GM18951 (cell line): Measurements from ENCODE around the gene DDI2.
A peak's percentile ranks its signal among the peaks of the same experiment; 100 is the strongest.
"Not testable (repeated sequence)": the region's sequence is repeated elsewhere in the genome, so short reads cannot be mapped to it uniquely, and the experiment has no call there.

Experiments used
- POLR2A ChIP-seq: IDR thresholded peaks from 4 replicates; pipeline ENCODE4 v1.6.1; 2011; ENCODE audit warnings: mild to moderate bottlenecking; ENCODE audit not compliant: insufficient read length, insufficient read depth; ENCODE audit errors: extremely low read depth
- in situ Hi-C: fragments of 300-500 bp; cut with MboI; formaldehyde crosslinking; loops from one replicate; pipeline ENCODE4 v1.12.0; 2022; ENCODE audit warnings: low sequenced_read_pairs, mixed read lengths, inconsistent platforms; ENCODE audit not compliant: unreplicated experiment

Gene DDI2

DNA sequence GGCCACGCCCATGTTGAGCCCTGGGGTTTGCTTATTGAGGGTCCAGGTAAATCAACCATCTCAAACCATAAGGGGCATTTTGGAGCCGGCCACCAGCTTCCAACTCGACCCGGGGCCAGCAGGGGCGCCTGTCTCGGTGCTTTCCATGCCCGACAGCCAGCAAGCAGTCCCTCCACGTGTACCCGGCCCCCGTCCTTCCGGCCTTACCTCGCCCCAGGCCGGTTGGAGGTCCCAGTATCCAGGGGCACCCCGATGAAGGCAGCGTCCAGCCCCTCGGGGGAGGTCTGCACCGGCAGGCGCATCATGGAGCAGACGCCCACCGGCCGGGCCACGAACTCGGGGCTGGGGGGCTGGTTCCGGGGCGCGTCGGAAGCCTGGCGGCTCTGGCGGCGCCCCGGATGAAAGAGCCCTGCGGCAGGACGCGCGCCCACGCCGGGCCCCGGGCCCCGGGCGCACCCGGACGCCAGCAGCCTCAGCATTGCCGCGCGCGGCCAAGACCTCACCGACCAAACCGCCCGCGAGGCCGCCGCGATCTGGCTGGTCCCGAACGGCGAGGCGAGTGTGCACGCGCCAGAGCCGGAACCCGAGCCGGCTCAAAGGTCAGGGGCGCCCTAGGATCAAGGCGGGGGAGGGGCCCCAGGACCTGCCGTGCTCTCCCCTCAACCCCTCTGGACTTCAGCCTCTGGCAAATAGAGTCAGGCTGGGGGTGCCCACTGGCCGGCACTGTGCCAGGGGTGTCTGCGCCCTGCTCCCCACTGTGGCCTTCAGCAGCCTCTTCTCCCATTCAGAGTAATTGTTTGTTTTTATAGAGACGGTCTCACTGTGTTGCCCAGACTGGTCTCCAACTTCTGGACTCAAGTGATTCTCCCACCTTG lies 32.5 kb upstream of the DDI2 start, which contains the start of gene AGMAT:
Gene AGMAT, minus strand, starts transcription at position 563 of the 875 bp plus-strand sequence. Its CDS starts 84 bp downstream, at position 479.
- peak; percentile 36 for TF ChIP-seq POLR2A
- in situ Hi-C loops = no loop called here

- no peak for TF ChIP-seq POLR2A
Measured at GRCh38 chr1:15592285-15592684, 25.0 kb upstream of the DDI2 start.

DNA sequence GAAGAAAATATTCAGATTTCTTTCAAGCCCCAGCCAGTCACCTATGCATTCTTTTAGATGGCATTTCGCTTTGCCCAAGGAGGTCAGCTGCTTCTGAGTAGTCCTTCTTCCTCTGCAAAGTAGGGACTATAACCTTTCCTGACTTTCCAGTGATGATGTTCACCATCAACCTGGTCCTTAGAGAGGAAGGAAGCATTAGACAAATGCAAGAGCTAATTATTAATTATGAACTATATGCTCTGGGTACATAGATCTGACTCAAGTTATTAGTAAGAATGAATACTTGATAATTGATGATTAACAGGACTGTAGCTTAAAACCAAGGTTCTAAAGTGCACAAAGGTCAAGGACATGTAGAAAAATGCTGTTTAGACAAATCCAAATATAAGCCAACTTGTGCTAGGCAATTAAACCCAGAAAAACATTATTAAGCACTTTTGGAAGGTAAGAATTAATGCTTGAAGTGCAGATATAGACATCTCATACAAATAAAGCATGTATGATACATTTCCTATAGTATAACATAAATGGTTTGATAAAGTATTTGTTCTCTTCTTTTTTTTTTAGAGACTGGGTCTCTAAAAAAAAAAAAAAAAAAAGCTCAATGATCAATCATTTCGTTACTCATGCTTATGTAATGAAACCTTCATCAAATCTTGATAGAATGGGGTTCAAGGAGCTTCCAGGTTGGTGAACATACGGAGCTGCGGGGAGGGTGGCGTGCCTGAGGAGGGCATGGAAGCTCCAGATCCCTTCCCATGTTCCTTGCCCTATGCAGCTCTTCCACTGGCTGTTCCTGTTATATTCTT lies 21.2 kb upstream of the DDI2 start:
- TF ChIP-seq POLR2A = no peak
- in situ Hi-C loops = no loop called here

More at GRCh38 chr1:15592285-15592684, 25.0 kb upstream of the DDI2 start:
- in situ Hi-C loops = no loop called here

- in situ Hi-C loops = no loop called here
- TF ChIP-seq POLR2A = no peak
Measured at GRCh38 chr1:15598436-15598835, 18.8 kb upstream of the DDI2 start.

DNA sequence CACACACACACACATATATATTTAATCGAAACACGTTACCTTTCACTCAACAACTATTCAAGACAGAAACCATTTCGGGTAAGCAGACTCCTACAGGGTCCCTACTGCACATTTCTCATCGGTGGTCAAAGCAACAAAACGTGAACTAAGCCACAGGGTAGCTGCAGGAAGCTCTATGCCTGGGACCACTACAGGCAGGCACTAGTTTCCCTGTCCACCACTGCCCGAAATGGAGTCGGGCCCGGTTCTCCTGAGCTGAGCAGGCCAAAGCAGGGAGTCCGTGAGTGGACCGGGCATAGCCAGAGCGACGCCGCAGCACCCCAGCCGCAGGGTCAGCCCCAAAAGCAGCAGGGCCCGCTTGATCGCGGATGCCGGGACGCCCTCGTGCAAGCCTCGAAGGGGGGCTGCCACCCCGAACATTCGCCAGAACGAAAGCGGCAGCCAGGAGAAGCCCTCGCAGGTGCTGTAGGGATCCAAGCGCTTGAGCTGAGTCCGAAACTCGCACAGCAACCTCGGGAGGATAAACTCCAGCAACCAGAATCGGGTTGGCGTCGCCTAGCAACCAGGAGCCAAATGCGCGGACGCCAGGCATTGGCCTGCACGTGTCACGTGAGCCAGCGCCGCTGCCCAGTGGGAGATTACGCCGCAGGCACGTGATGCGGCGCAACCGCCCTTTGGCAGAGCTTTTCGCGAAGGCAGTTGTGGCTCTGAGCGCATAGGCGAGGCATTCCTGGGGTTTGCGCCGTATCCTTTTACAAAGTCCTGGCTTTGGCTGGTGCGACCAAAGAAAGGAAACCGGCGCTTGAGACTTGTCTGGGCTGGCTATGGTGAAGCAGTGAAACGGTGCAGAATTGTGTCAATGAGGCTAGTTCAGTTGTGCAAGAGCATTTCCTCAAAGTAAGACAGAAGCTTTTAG lies 13.9 kb upstream of the DDI2 start:
- in situ Hi-C loops = no loop called here
- peak; percentile 70 for TF ChIP-seq POLR2A

DNA sequence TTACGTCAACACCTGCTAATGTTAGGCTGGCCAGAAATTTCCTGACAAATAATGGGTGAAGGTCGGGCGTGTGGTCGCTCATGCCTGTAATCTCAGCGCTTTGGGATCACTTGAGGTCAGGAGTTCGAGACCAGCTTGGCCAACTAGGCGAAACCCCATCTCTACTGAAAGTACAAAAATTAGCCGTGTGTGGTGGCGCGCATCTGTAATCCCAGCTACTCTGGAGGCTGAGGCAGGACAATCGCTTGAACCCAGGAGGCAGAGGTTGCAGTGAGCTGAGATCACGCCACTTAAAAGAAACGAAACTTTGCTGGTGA lies 13.3 kb upstream of the DDI2 start:
- in situ Hi-C loops = not testable (repeated sequence)

- in situ Hi-C loops = not testable (repeated sequence)
Measured at GRCh38 chr1:15604400-15604799, 12.9 kb upstream of the DDI2 start.

GRCh38 chr1:15605398-15606383 lies 11.6 kb upstream of the DDI2 start:
- no peak for TF ChIP-seq POLR2A
- in situ Hi-C loops = no loop called here

DNA sequence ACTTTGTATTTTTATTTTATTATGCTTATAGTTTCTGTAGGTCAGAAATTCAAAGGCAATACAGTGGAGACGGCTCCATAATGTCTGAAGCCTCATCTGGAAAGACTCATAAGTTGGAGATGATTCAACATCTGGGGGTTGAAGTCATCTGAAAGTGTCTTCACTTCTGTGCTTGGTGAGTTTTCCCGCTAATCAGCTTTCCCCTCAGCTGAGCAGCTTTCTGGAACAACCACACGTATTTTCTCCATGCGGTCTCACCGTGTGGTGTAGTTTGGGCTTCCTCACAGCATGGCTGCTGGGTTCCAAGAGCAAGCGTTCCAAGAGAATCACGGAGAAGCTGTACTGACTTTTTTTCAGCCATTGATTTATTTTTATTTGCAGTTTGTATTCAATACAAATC lies 7.6 kb upstream of the DDI2 start:
- in situ Hi-C loops = no loop called here
- TF ChIP-seq POLR2A = no peak

- TF ChIP-seq POLR2A = no peak
- in situ Hi-C loops = no loop called here
Measured at GRCh38 chr1:15610167-15610566, 7.1 kb upstream of the DDI2 start.

- in situ Hi-C loops = no loop called here
- TF ChIP-seq POLR2A = no peak
Measured at GRCh38 chr1:15616373-15617172, 685 bp upstream of the DDI2 start.
